GM12878 (cell line): Measurements from ENCODE around the gene AJUBA.

ENCODE experiments used
- CTCF ChIP-seq, 3 experiments: IDR thresholded peaks in 2 of 3; conservative IDR thresholded peaks in 1 of 3; 2 replicates each; pipeline ENCODE4 v1.5.1; 2011; ENCODE audit warnings: low read depth in 3 of 3, low read length in 3 of 3, mild to moderate bottlenecking in 3 of 3, control low read depth in 2 of 3, moderate library complexity in 2 of 3, inconsistent platforms in 1 of 3, mixed read lengths in 1 of 3; ENCODE audit not compliant: control insufficient read depth in 2 of 3, insufficient read depth in 1 of 3; ENCODE audit errors: extremely low read depth in 1 of 3
- EZH2 ChIP-seq: IDR thresholded peaks from 2 replicates; pipeline ENCODE4 v1.6.1; 2012; ENCODE audit warnings: low read depth, mild to moderate bottlenecking, control low read depth, inconsistent platforms, low read length, borderline replicate concordance; ENCODE audit not compliant: control insufficient read depth
- FOXM1 ChIP-seq: IDR thresholded peaks from 2 replicates; pipeline ENCODE4 v1.6.1; 2012; ENCODE audit warnings: low read depth, mild to moderate bottlenecking, inconsistent platforms, low read length, moderate library complexity
- POLR2A ChIP-seq: IDR thresholded peaks from 2 replicates; pipeline ENCODE4 v1.6.1; 2011; ENCODE audit warnings: low read depth, mild to moderate bottlenecking, low read length
- YY1 ChIP-seq: IDR thresholded peaks from 2 replicates; pipeline ENCODE4 v1.6.1; 2011; ENCODE audit warnings: low read depth, mild to moderate bottlenecking, low read length

DNA sequence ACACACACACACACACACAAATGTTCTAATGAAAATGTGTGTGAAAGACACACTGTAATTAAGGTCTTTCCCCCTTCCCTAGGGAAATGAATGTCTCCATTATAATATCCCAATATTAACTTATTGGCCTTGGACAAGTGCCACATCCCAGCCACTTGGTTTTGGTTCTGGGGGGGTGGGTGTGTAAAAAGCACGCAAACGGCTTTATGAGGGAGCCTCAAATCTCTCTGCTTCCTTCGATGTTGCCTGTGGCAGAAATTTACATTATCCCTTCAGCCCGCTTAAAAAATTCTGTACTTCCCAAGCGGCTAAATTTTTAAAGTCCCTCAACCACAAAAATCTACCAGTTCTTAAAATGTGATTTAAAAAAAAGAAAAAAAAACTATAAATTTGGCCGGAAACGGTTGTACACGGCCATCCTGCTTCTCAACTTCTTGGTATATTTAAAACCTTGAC lies 27.2 kb upstream of the AJUBA start:
- TF ChIP-seq POLR2A (no peak), FOXM1 (no peak), CTCF (IDR thresholded peaks at IDR 0.05 in 2 of 3, conservative IDR thresholded peaks at IDR 0.05 in 1 of 3; ENCODE audit: control insufficient read depth in 2 of 3, extremely low read depth in 1 of 3, insufficient read depth in 1 of 3, low read depth in 3 of 3, low read length in 3 of 3) (no peak), YY1 (no peak), EZH2 (no peak)
